Mesendoderm (in vitro differentiated cells): ENCODE results near the gene CTDSP1.

Source experiments
- DNase-seq: peaks from one replicate; pipeline ENCODE4 v3.0.0; 2013
- H2AK5ac ChIP-seq: 2 replicates; pipeline ENCODE4 v1.6.1; 2013; ENCODE audit warnings: low read length, inconsistent platforms
- H2BK120ac ChIP-seq: 2 replicates; pipeline ENCODE4 v1.6.1; 2013; ENCODE audit warnings: low read depth, mild to moderate bottlenecking, low read length, moderate library complexity, mixed read lengths
- H2BK15ac ChIP-seq: replicated peaks from 2 replicates; pipeline ENCODE4 v1.6.1; 2013; ENCODE audit warnings: low read depth, mild to moderate bottlenecking, moderate library complexity
- H2BK5ac ChIP-seq: 2 replicates; pipeline ENCODE4 v1.6.1; 2013; ENCODE audit warnings: low read length, inconsistent platforms
- H3K18ac ChIP-seq: 2 replicates; pipeline ENCODE4 v1.6.1; 2013; ENCODE audit warnings: mild to moderate bottlenecking, low read length, mixed read lengths
- H3K23ac ChIP-seq: one replicate; pipeline ENCODE4 v1.6.1; 2013; ENCODE audit warnings: low read length
- H3K27ac ChIP-seq: 2 replicates; pipeline ENCODE4 v1.5.1; 2013; ENCODE audit warnings: low read depth, mild to moderate bottlenecking, inconsistent platforms, low read length, moderate library complexity
- H3K27me3 ChIP-seq: 2 replicates; pipeline ENCODE4 v1.6.1; 2013; ENCODE audit warnings: low read length, control low read depth, mild to moderate bottlenecking, inconsistent platforms; ENCODE audit not compliant: insufficient read depth, poor library complexity
- H3K36me3 ChIP-seq: 2 replicates; pipeline ENCODE4 v1.6.1; 2013; ENCODE audit warnings: low read length, inconsistent platforms; ENCODE audit not compliant: control insufficient read depth, insufficient read depth
- H3K4ac ChIP-seq: one replicate; pipeline ENCODE4 v1.6.1; 2013; ENCODE audit warnings: low read depth, mild to moderate bottlenecking, low read length, moderate library complexity
- H3K4me1 ChIP-seq: 2 replicates; pipeline ENCODE4 v1.6.1; 2013; ENCODE audit warnings: low read depth, low read length, inconsistent platforms; ENCODE audit not compliant: control insufficient read depth
- H3K4me2 ChIP-seq: 2 replicates; pipeline ENCODE4 v1.6.1; 2013; ENCODE audit warnings: low read length
- H3K4me3 ChIP-seq: 2 replicates; pipeline ENCODE4 v1.5.1; 2013; ENCODE audit warnings: mild to moderate bottlenecking, low read length
- H3K56ac ChIP-seq: one replicate; pipeline ENCODE4 v1.6.1; 2013; ENCODE audit warnings: low read length
- H3K79me1 ChIP-seq: 2 replicates; pipeline ENCODE4 v1.6.1; 2013; ENCODE audit warnings: low read length, inconsistent platforms
- H3K79me2 ChIP-seq: 2 replicates; pipeline ENCODE4 v1.6.1; 2013; ENCODE audit warnings: mild to moderate bottlenecking, low read length; ENCODE audit not compliant: control insufficient read depth, insufficient read depth
- H3K9ac ChIP-seq: 2 replicates; pipeline ENCODE4 v1.6.1; 2013; ENCODE audit warnings: low read length, inconsistent platforms
- H4K5ac ChIP-seq: one replicate; pipeline ENCODE4 v1.6.1; 2013; ENCODE audit warnings: low read length
- H4K8ac ChIP-seq: one replicate; pipeline ENCODE4 v1.6.1; 2013; ENCODE audit warnings: low read depth, mild to moderate bottlenecking, control low read depth, low read length, moderate library complexity
- WGBS: extraction: QIAGEN DNeasy Blood & Tissue Kit; methylation state at CpG from one replicate; pipeline ENCODE4 v1.1.7; 2013; ENCODE audit warnings: low lambda C conversion rate, missing lambda C conversion rate; ENCODE audit not compliant: insufficient coverage; ENCODE audit errors: extremely low coverage; 5-methylcytosine and 5-hydroxymethylcytosine counted together

CTDSP1 gene

GRCh38 chr2:218395826-218396687, 3.6 kb upstream of the CTDSP1 start:
- DNase-seq = peak; percentile 97
- Histone ChIP-seq H3K27me3 (no peaks in the 10 kb centered on the region), H3K79me2 (peaks cover 4% of the 10 kb centered on the region), H3K23ac (peak overlapping the region; percentile 97), H4K5ac (no peak overlapping the region), H4K8ac (no peak overlapping the region), H3K4me2 (peak overlapping the region; percentile 86), H3K36me3 (no peaks in the 10 kb centered on the region), H2BK15ac (no peak overlapping the region), H3K4me1 (peaks cover 9% of the 10 kb centered on the region), H3K4ac (peak overlapping the region; percentile 89), H3K79me1 (peaks cover 1% of the 10 kb centered on the region), H3K56ac (peak overlapping the region; percentile 95), H3K4me3 (peak overlapping the region; percentile 80), H3K18ac (peak overlapping the region; percentile 90), H3K9ac (peak overlapping the region; percentile 86), H2BK5ac (peak overlapping the region; percentile 99), H2BK120ac (peak overlapping the region; percentile 30), H2AK5ac (no peak overlapping the region), H3K27ac (peak overlapping the region; percentile 94)
- WGBS = no CpG with 5 or more reads among the region's 57 CpGs

DNA sequence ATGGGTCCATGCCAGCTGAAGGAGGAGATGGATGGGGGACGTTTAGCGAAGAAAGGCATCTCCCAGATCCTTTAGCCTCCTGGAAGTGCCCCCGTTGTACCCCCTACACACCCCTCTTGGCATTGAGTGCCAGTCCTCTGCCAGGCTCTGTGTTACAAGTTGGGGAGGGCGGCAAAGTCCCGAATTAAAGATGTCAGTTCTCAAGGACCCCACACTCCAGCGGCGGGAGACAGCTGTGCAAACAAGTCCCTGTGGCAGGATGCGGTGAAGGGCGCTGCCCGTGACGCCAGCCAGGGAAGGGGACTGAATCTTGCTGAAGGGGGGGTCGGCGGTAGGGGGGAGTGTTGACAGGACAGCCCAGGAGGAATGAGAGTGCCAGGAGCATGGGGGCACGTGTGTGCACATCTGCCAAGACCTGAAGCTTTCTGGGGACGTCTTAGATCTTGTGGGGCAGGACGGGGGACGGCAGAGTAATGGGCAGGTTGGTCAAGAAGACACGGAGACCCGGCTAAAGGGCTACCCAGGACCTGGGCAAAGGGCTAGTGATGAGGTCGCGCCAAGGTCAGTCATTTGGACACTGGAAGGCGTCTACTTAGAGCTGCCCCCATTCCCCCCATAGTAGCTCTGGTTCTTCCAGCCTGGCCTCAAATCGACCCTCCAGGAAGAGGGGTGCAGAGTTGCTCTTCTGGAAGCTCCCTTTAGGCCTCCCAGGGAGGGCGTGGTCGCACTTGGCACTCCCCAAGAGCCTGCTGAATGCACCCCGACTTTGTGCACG, 2.8 kb upstream of the CTDSP1 start:
- peak; percentile 69 for DNase-seq
- peak overlapping the region; percentile 17 for H2BK5ac ChIP-seq

DNA sequence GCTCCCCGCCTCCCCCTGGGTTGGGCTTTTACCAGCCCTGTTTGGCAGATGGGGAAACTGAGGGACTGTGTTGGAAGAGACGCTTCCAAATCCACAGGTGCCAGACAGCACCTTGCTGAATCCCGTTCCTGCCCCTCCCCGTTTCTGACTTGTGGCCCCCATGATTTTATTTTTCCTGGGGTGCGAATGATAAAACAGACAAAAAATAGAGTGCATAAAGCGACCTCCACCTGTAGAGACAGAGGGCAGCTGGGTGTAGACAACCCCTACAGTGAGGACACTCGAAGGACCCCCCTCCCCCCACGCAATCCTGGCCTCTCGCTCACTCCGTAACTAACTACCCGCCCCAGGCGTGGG, 2.2 kb upstream of the CTDSP1 start:
- Histone ChIP-seq H3K56ac (peak overlapping the region; percentile 95), H3K27me3 (no peaks in the 10 kb centered on the region), H2BK15ac (no peak overlapping the region), H3K4me3 (no peak overlapping the region), H2AK5ac (no peak overlapping the region), H4K5ac (no peak overlapping the region), H3K27ac (peak overlapping the region; percentile 24), H2BK5ac (no peak overlapping the region), H3K4ac (peak overlapping the region; percentile 25), H3K9ac (peak overlapping the region; percentile 15), H3K36me3 (no peaks in the 10 kb centered on the region), H3K4me1 (peaks cover 9% of the 10 kb centered on the region), H3K79me2 (peaks cover 5% of the 10 kb centered on the region), H3K23ac (peak overlapping the region; percentile 73), H3K18ac (peak overlapping the region; percentile 4), H2BK120ac (no peak overlapping the region), H3K79me1 (peaks cover 5% of the 10 kb centered on the region), H3K4me2 (peak overlapping the region; percentile 65), H4K8ac (no peak overlapping the region)
- DNase-seq = no peak
- no CpG with 5 or more reads among the region's 12 CpGs for WGBS

More for the DNA sequence above, 2.8 kb upstream of the CTDSP1 start:
- Histone ChIP-seq H3K36me3 (no peaks in the 10 kb centered on the region), H3K79me2 (peaks cover 5% of the 10 kb centered on the region), H3K9ac (peak overlapping the region; percentile 86), H3K4me3 (no peak overlapping the region), H4K8ac (no peak overlapping the region), H3K4ac (peak overlapping the region; percentile 25), H2AK5ac (no peak overlapping the region), H3K27ac (peak overlapping the region; percentile 11), H3K18ac (peak overlapping the region; percentile 90), H3K23ac (no peak overlapping the region), H3K4me1 (peaks cover 9% of the 10 kb centered on the region), H3K56ac (peak overlapping the region; percentile 95), H2BK120ac (no peak overlapping the region), H2BK15ac (no peak overlapping the region), H4K5ac (no peak overlapping the region), H3K4me2 (peak overlapping the region; percentile 65), H3K79me1 (peaks cover 5% of the 10 kb centered on the region), H3K27me3 (no peaks in the 10 kb centered on the region)
- WGBS = no CpG with 5 or more reads among the region's 27 CpGs

DNA sequence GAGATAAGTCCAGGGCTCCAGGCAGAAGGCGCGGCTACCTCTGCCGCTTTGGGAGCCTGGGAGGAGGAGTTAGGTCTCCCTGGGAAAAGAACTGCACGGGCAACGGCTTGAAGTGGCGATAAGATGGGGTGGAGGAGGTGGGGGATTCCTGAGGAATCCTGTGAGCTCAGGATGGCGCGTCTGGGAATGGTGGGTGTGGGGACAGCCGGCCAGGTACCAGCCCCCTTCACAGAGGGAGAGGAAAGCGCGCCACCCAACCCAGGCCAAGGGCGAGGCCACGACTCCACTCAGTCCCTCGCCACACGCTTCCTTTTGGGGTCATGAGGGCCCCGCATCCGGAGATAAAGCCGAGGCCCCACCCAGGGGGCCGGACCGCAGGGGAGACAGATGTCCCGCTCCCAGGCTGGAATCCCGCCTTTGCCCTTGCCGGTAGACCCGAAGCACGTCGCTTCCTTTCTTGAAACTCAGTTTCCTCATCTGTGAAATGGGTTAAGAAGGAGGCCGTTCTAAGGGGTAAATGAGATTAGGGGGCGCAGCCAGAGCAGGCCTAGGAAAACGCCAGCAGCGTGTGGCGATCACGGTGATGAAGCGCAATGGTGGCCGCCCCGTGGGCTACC, 1.7 kb upstream of the CTDSP1 start:
- Histone ChIP-seq H3K36me3 (no peaks in the 10 kb centered on the region), H2BK5ac (no peak overlapping the region), H3K27ac (peak overlapping the region; percentile 24), H3K4me1 (peaks cover 9% of the 10 kb centered on the region), H3K4me3 (no peak overlapping the region), H3K9ac (peak overlapping the region; percentile 26), H3K56ac (peak overlapping the region; percentile 95), H2BK120ac (peak overlapping the region; percentile 17), H2BK15ac (no peak overlapping the region), H3K79me1 (peaks cover 5% of the 10 kb centered on the region), H3K79me2 (peaks cover 5% of the 10 kb centered on the region), H2AK5ac (no peak overlapping the region), H4K8ac (no peak overlapping the region), H3K27me3 (no peaks in the 10 kb centered on the region), H4K5ac (no peak overlapping the region), H3K18ac (peak overlapping the region; percentile 52), H3K23ac (peak overlapping the region; percentile 73), H3K4me2 (peak overlapping the region; percentile 65), H3K4ac (peak overlapping the region; percentile 60)
- peak; percentile 97 for DNase-seq
- WGBS = no CpG with 5 or more reads among the region's 35 CpGs

GRCh38 chr2:218398437-218399390, 954 bp upstream of the CTDSP1 start:
- peaks cover 5% of the 10 kb centered on the region for H3K79me2 ChIP-seq
- H3K56ac ChIP-seq = peak overlapping the region; percentile 95
- H3K27me3 ChIP-seq = no peaks in the 10 kb centered on the region
- peak overlapping the region; percentile 64 for H2BK120ac ChIP-seq
- peak overlapping the region; percentile 52 for H3K18ac ChIP-seq
- no peak overlapping the region for H2BK15ac ChIP-seq
- no peak overlapping the region for H2AK5ac ChIP-seq
- peaks cover 5% of the 10 kb centered on the region for H3K79me1 ChIP-seq
- H4K8ac ChIP-seq = no peak overlapping the region
- no peak overlapping the region for H3K23ac ChIP-seq
- peak overlapping the region; percentile 52 for H3K27ac ChIP-seq
- peak overlapping the region; percentile 60 for H3K4ac ChIP-seq
- peaks cover 9% of the 10 kb centered on the region for H3K4me1 ChIP-seq
- peak overlapping the region; percentile 17 for H3K4me3 ChIP-seq
- WGBS = no CpG with 5 or more reads among the region's 95 CpGs
- peak overlapping the region; percentile 92 for H3K4me2 ChIP-seq
- DNase-seq = peak; percentile 73
- H3K9ac ChIP-seq = peak overlapping the region; percentile 68
- H3K36me3 ChIP-seq = peaks cover 2% of the 10 kb centered on the region
- no peak overlapping the region for H4K5ac ChIP-seq
- no peak overlapping the region for H2BK5ac ChIP-seq
